ENCODE results near the gene FAF1.

- TF ChIP-seq ATF2 (IDR thresholded peaks at IDR 0.05; ENCODE audit: low read length), result no peak
- TF ChIP-seq CTCF (IDR thresholded peaks at IDR 0.05; ENCODE audit: control extremely low read depth in 1 of 3, insufficient read depth in 1 of 3, low read depth in 1 of 3, low read length in 3 of 3), result no peak
- TF ChIP-seq POLR2AphosphoS5 (IDR thresholded peaks at IDR 0.05; ENCODE audit: low read depth, low read length), result no peak
- TF ChIP-seq CHD2 (IDR thresholded peaks at IDR 0.05; ENCODE audit: low read length), result no peak
- TF ChIP-seq CREB1 (IDR thresholded peaks at IDR 0.05), result no peak
- no peak for TF ChIP-seq RFX5 (IDR thresholded peaks at IDR 0.05; ENCODE audit: borderline replicate concordance, low read depth, low read length)
- no peak for TF ChIP-seq ATF3 (IDR thresholded peaks at IDR 0.05; ENCODE audit: insufficient read depth, low read depth, low read length)
- no peak for TF ChIP-seq PHF8 (conservative IDR thresholded peaks at IDR 0.05; ENCODE audit: low read depth, low read length)
- no peak for TF ChIP-seq SP4 (IDR thresholded peaks at IDR 0.05; ENCODE audit: low read length)
- TF ChIP-seq CHD7 (IDR thresholded peaks at IDR 0.05; ENCODE audit: insufficient replicate concordance, low read length), result no peak
Observed at GRCh38 chr1:50542362-50542761, 417.7 kb downstream of the FAF1 start.

All from H1 (cell line).